Right hindlimb (tissue), 1 donor: ENCODE measurements around the gene PIGC.

Experiments used
- DNase-seq: peaks from one replicate; pipeline ENCODE4 v3.0.0-alpha.2; 2018

PIGC gene

DNA sequence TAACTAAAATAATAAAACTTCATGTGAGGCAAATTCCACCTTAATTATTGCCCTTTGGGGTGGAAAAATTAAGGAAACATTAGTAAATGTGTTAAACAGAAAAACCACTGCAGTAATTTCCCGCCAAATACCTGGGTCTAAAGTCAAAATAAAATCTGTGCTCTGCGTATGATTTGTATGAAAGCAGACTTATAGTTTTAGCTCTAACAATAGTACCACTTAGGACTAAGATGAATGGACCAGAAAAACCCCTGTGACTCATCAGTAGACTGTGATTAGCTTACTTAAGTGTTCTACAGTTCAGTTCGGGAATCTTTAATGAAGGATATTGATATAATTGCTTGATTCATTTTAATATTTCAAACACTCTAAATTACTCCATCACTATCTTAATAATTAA is 46.6 kb downstream of the PIGC start:
- DNase-seq = no peak

DNA sequence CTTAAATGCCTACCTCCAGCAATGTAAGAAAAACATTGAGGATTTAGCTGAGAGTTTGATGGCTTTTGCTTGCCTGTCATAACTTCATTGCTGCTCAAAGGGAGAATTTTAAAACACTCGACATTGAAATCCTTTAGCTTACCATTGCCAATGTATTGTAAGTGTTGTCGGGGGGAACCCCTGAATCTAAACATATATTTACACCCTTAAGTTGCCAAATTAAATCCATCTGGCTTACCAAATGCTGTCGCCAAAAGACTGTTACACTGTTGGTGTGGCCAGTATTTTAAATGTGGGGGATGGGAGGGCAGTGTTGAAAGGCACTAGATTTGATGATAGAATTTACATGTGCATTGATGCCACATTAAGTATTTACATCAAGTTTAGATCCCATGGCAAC is 48.3 kb downstream of the PIGC start:
- DNase-seq = no peak

DNA sequence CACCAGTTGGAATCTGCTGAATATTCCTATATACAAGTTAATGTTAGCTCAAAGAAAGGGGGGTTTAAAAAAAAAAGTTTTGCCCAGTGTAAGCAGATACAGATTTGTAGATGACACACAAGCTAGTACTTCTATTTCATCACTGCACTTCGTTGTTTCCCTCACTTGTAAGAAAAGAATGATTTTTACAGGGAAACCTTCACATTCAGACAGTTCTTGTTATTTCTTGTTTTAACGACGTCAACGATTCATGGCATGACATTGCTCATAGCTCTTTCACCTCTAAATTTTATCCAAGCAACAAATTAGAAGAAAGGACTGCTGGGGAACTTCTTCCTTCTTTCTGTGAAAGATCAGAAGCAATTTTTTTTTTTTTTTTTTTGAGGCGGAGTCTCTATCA is 49.1 kb downstream of the PIGC start:
- DNase-seq = no peak

DNA sequence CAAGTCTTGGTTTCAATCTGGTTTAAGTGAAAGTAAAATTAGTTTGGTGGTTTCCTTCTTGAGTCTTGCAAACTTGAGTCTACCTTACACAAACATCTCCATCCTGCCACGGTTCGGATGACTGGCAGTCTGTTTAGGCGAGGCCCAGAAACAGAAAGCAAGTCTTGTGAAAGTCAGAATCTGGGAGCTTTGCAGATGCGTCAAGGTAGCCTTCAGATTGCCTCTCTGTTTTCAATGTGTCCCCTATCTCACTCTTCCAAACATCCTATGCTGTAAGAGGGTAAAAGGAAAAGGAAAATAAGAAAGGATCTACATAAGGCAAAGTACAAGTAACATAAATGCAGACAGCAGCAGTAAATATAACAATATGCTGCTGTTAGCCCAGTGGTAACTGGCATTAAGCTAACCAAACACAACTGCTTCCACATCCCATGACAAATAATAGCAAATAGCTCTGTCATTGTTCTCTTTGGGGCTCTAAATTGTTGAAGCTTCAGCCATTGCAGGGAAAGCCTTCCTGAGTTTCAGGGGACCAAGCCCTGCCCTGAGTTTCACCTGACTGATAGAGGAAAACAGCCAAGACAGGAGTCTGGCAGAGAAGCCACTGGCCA is 49.6 kb downstream of the PIGC start:
- DNase-seq = peak; percentile 21

DNA sequence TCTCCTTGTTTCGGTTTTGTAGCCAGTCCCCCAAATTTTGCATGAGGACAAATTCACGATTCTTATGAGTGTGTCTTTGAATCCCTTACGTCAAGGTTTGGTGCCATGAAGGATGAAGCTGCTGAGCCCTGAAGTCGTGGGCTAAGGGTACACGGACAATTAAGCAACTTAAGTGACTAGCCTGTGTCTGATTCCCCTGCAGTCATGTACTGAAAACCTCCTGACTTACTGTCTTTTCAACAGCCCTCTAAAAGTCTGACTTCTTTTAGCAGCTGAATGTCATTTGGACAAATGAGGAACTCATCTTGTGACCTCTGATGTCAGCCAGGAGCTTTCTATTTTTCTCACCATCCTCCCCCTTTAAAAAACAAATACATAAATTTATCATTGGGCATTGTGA is 50.5 kb downstream of the PIGC start:
- DNase-seq = no peak

DNA sequence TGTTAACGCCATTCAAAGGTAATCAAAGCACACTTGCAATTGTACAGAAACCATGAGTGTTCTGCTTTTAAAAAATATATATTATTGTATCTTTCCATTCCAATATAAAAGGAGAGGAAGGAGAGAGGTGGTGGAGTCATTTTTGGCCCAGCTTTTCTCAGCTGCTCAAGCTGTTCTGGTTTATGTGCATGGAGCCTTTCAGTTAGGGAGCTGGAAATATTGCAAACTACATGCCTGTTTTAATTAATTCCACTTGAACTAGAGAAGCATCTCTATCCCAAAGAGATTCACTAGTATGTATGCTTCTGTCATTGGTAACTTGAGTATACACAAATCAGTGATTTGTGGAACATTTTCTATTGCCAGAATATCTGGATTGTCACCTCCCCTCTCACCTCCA is 51.9 kb downstream of the PIGC start:
- DNase-seq = no peak
